H9 (cell line): ENCODE results near the gene KHNYN. TPM values are rescaled to one million over a fixed set of nuclear protein-coding genes. Genes with fewer than 3 reads are reported as not detected.

Source experiments
- DNase-seq: peaks from one replicate; pipeline ENCODE4 v3.0.0-alpha.2; 2017
- H2AFZ ChIP-seq: one replicate; pipeline ENCODE4 v1.6.1; 2013; ENCODE audit warnings: mild to moderate bottlenecking, low read length, control low read depth, moderate library complexity
- H2AK5ac ChIP-seq: 2 replicates; pipeline ENCODE4 v1.6.1; 2013; ENCODE audit warnings: low read length, control low read depth, mixed read lengths; ENCODE audit not compliant: insufficient read length
- H2BK120ac ChIP-seq: one replicate; pipeline ENCODE4 v1.6.1; 2013; ENCODE audit warnings: low read depth, mild to moderate bottlenecking, low read length, control low read depth, inconsistent platforms; ENCODE audit not compliant: poor library complexity, severe bottlenecking
- H2BK12ac ChIP-seq: 2 replicates; pipeline ENCODE4 v1.6.1; 2013; ENCODE audit warnings: low read length, control low read depth, mixed read lengths, low read depth; ENCODE audit not compliant: insufficient read length
- H2BK15ac ChIP-seq: 2 replicates; pipeline ENCODE4 v1.6.1; 2013; ENCODE audit warnings: low read depth, low read length, control low read depth
- H2BK20ac ChIP-seq: one replicate; pipeline ENCODE4 v1.6.1; 2013; ENCODE audit warnings: low read depth, mild to moderate bottlenecking, low read length, control low read depth, inconsistent platforms; ENCODE audit not compliant: poor library complexity, severe bottlenecking
- H2BK5ac ChIP-seq: 2 replicates; pipeline ENCODE4 v1.6.1; 2013; ENCODE audit warnings: low read length, control low read depth, mixed read lengths; ENCODE audit not compliant: insufficient read length
- H3K14ac ChIP-seq: 2 replicates; pipeline ENCODE4 v1.6.1; 2013; ENCODE audit warnings: low read length, control low read depth; ENCODE audit not compliant: insufficient read depth
- H3K18ac ChIP-seq: 2 replicates; pipeline ENCODE4 v1.6.1; 2013; ENCODE audit warnings: low read depth, mild to moderate bottlenecking, mixed read lengths, low read length, control low read depth; ENCODE audit not compliant: insufficient read length
- H3K23ac ChIP-seq: 2 replicates; pipeline ENCODE4 v1.6.1; 2013; ENCODE audit warnings: low read length, control low read depth, mixed read lengths, low read depth; ENCODE audit not compliant: insufficient read length
- H3K23me2 ChIP-seq: 2 replicates; pipeline ENCODE4 v1.6.1; 2013; ENCODE audit warnings: low read depth, mild to moderate bottlenecking, mixed read lengths, low read length, control low read depth; ENCODE audit not compliant: insufficient read length, poor library complexity, severe bottlenecking
- H3K27ac ChIP-seq: 2 replicates; pipeline ENCODE4 v1.5.1; 2013; ENCODE audit warnings: low read length, control low read depth, mixed read lengths, low read depth; ENCODE audit not compliant: insufficient read length
- H3K27me3 ChIP-seq: 2 replicates; pipeline ENCODE4 v1.6.1; 2013; ENCODE audit warnings: low read length, control low read depth, inconsistent platforms; ENCODE audit not compliant: insufficient read depth
- H3K4ac ChIP-seq: 2 replicates; pipeline ENCODE4 v1.6.1; 2013; ENCODE audit warnings: low read depth, mild to moderate bottlenecking, control low read depth, inconsistent platforms, low read length, moderate library complexity
- H3K4me1 ChIP-seq: 2 replicates; pipeline ENCODE4 v1.6.1; 2013; ENCODE audit warnings: low read length, control low read depth, inconsistent platforms; ENCODE audit not compliant: insufficient read depth
- H3K4me2 ChIP-seq: 2 replicates; pipeline ENCODE4 v1.6.1; 2013; ENCODE audit warnings: low read length, control low read depth, mixed read lengths; ENCODE audit not compliant: insufficient read length, insufficient read depth
- H3K56ac ChIP-seq: 2 replicates; pipeline ENCODE4 v1.6.1; 2013; ENCODE audit warnings: low read depth, mild to moderate bottlenecking, mixed read lengths, low read length, control low read depth; ENCODE audit not compliant: insufficient read length
- H3K79me1 ChIP-seq: 2 replicates; pipeline ENCODE4 v1.6.1; 2013; ENCODE audit warnings: low read depth, mild to moderate bottlenecking, moderate library complexity, low read length, control low read depth, inconsistent platforms; ENCODE audit not compliant: insufficient read depth, poor library complexity, severe bottlenecking
- H3K79me2 ChIP-seq: 2 replicates; pipeline ENCODE4 v1.6.1; 2013; ENCODE audit warnings: low read length, control low read depth, inconsistent platforms; ENCODE audit not compliant: insufficient read depth
- H3K9ac ChIP-seq: 2 replicates; pipeline ENCODE4 v1.6.1; 2013; ENCODE audit warnings: low read length, control low read depth, mixed read lengths; ENCODE audit not compliant: insufficient read length; ENCODE audit errors: extremely low read depth
- H3K9me3 ChIP-seq: one replicate; pipeline ENCODE4 v1.6.1; 2013; ENCODE audit warnings: low read depth, low read length, inconsistent platforms; ENCODE audit not compliant: control insufficient read depth
- H3T11ph ChIP-seq: one replicate; pipeline ENCODE4 v1.6.1; 2013; ENCODE audit warnings: mild to moderate bottlenecking, low read length, control low read depth, inconsistent platforms
- H4K20me1 ChIP-seq: one replicate; pipeline ENCODE4 v1.6.1; 2013; ENCODE audit not compliant: control insufficient read depth, insufficient read length, insufficient read depth
- H4K5ac ChIP-seq: 2 replicates; pipeline ENCODE4 v1.6.1; 2013; ENCODE audit warnings: low read depth, mild to moderate bottlenecking, mixed read lengths, low read length, control low read depth; ENCODE audit not compliant: insufficient read length
- H4K8ac ChIP-seq: replicated peaks from 2 replicates; pipeline ENCODE4 v1.6.1; 2013; ENCODE audit warnings: low read length, control low read depth, mixed read lengths, low read depth; ENCODE audit not compliant: insufficient read length
- H4K91ac ChIP-seq: 2 replicates; pipeline ENCODE4 v1.6.1; 2013; ENCODE audit warnings: low read depth, mild to moderate bottlenecking, moderate library complexity, mixed read lengths, low read length, control low read depth; ENCODE audit not compliant: insufficient read length
- H3K27ac Mint-ChIP-seq, 3 experiments: 2 replicates in 2 of 3; 3 replicates in 1 of 3; pipeline ENCODE4 v1.8.0; 2020 to 2021; ENCODE audit warnings: mixed read lengths in 3 of 3, mild to moderate bottlenecking in 1 of 3, moderate library complexity in 1 of 3
- H3K27me3 Mint-ChIP-seq: 2 replicates; pipeline ENCODE4 v1.8.0; 2021; ENCODE audit warnings: low read depth, mild to moderate bottlenecking, moderate library complexity, mixed read lengths
- H3K36me3 Mint-ChIP-seq, 3 experiments: 2 replicates in 2 of 3; 3 replicates in 1 of 3; pipeline ENCODE4 v1.8.0; 2020 to 2021; ENCODE audit warnings: low read depth in 3 of 3, mixed read lengths in 3 of 3; ENCODE audit not compliant: insufficient read depth in 1 of 3
- H3K4me1 Mint-ChIP-seq, 2 experiments: 2 replicates each; pipeline ENCODE4 v1.8.0; 2020; ENCODE audit warnings: mixed read lengths in 2 of 2
- H3K4me3 Mint-ChIP-seq, 2 experiments: 2 replicates in 1 of 2; 3 replicates in 1 of 2; pipeline ENCODE4 v1.8.0; 2020 to 2021; ENCODE audit warnings: mild to moderate bottlenecking in 2 of 2, mixed read lengths in 2 of 2, moderate library complexity in 1 of 2
- H3K9me3 Mint-ChIP-seq, 2 experiments: 2 replicates in 1 of 2; 3 replicates in 1 of 2; pipeline ENCODE4 v1.8.0; 2020; ENCODE audit warnings: mild to moderate bottlenecking in 2 of 2, mixed read lengths in 2 of 2, moderate library complexity in 1 of 2
- CTCF ChIP-seq: fragments of 200-600 bp; sonication (generic); conservative IDR thresholded peaks from 3 replicates; pipeline ENCODE4 v1.8.0; 2021; ENCODE audit warnings: antibody characterized with exemption, mild to moderate bottlenecking
- WGBS: extraction: QIAGEN DNeasy Blood & Tissue Kit; methylation state at CpG from one replicate; pipeline ENCODE4 v1.1.7; 2013; ENCODE audit warnings: missing lambda C conversion rate, low lambda C conversion rate, mixed read lengths; ENCODE audit not compliant: insufficient read length; ENCODE audit errors: extremely low coverage; 5-methylcytosine and 5-hydroxymethylcytosine counted together
- total RNA-seq: library from RNA; stranded (reverse); gene quantifications from 2 replicates; pipeline ENCODE4 v1.2.1, GENCODE V29; 2021

KHNYN gene
- total RNA-seq, 1 experiment from 2014 or later, result 30.0 TPM

- Histone ChIP-seq H3K79me1 (no peaks in the 10 kb centered on the region), H3K79me2 (no peaks in the 10 kb centered on the region), H4K8ac (no peak overlapping the region), H3K4ac (no peak overlapping the region), H4K91ac (no peak overlapping the region), H2BK120ac (no peak overlapping the region), H2AK5ac (no peak overlapping the region), H3K14ac (no peak overlapping the region), H2AFZ (no peak overlapping the region), H3K18ac (no peak overlapping the region), H3T11ph (no peak overlapping the region), H3K23ac (no peak overlapping the region), H2BK15ac (no peak overlapping the region), H2BK20ac (no peak overlapping the region), H3K4me1 (peaks cover 3% of the 10 kb centered on the region; the same call in 1 of the 2 replicates), H3K4me2 (no peak overlapping the region), H3K56ac (no peak overlapping the region), H2BK12ac (no peak overlapping the region), H3K27ac (no peak overlapping the region), H4K5ac (no peak overlapping the region), H3K9ac (no peak overlapping the region), H3K27me3 (peaks cover 2% of the 10 kb centered on the region; the same call in 1 of the 2 replicates), H4K20me1 (no peaks in the 10 kb centered on the region), H3K9me3 (no peaks in the 10 kb centered on the region), H3K23me2 (peaks cover 7% of the 10 kb centered on the region), H2BK5ac (no peak overlapping the region)
- no CpG with 5 or more reads among the region's 2 CpGs for WGBS
- no peak for DNase-seq
- Mint-ChIP-seq H3K36me3 (no peaks in the 10 kb centered on the region), H3K4me3 (no peak overlapping the region), H3K27ac (no peak overlapping the region; a peak in 1 of 7 replicates), H3K9me3 (no peaks in the 10 kb centered on the region), H3K27me3 (peaks cover 8% of the 10 kb centered on the region), H3K4me1 (peaks cover 24 to 25% of the 10 kb centered on the region in 2 experiments)
- TF ChIP-seq CTCF, result no peak
These were observed 3.4 kb upstream of the KHNYN start for GRCh38 chr14:24426150-24426911.
